K562 (cell line): ENCODE measurements around the gene NCF2. TPM values are rescaled to one million over a fixed set of nuclear protein-coding genes. Genes with fewer than 3 reads are reported as not detected.

Experiments used
- ATAC-seq: fragments of 200-7000 bp; cut with Tn5 transposase; 3 replicates; pipeline ENCODE4 v1.9.1; 2020; ENCODE audit warnings: moderate library complexity
- BruUV-seq: library from RNA; stranded (reverse); fragments of 400-500 nt; replicated peaks from 2 replicates; lab custom pipeline; 2021; lab: Mats Ljungman, UMichigan
- CTCF ChIA-PET: fragments of 300-600 bp; formaldehyde crosslinking; extraction: SDS; loops from one replicate; lab custom pipeline; 2021; ENCODE audit warnings: low intra/inter-chr PET ratio; lab: Yijun Ruan, JAX
- POLR2A ChIA-PET: fragments of 300-600, 350-650 bp; sonication (Branson Sonifier 250); formaldehyde crosslinking; extraction: SDS; loops from one replicate; lab custom pipeline; 2021; ENCODE audit warnings: antibody characterized with exemption, inconsistent platforms; lab: Yijun Ruan, JAX
- DNase-seq, 4 experiments: peaks; one replicate each; pipeline versions ENCODE4 v3.0.0 to v3.0.0-alpha.2; 2011 to 2018; ENCODE audit warnings: low spot score in 3 of 4, mixed read lengths in 3 of 4; ENCODE audit errors: extremely low read depth in 1 of 4
- FAIRE-seq: peaks from 2 replicates; lab custom pipeline; 2011; peaks lifted over from hg19 to GRCh38; lab: Jason Lieb, UNC
- H2AFZ ChIP-seq: 2 replicates; pipeline ENCODE4 v1.6.0; 2011; ENCODE audit warnings: low read depth, low read length, control low read depth, inconsistent platforms
- H3K27ac ChIP-seq: fragments of 200-600 bp; 3 replicates; pipeline ENCODE4 v1.8.0; 2011; ENCODE audit warnings: low read depth, mild to moderate bottlenecking, control low read depth, inconsistent platforms, low read length, moderate library complexity, mixed read lengths; ENCODE audit errors: extremely low read depth
- H3K27me3 ChIP-seq, 2 experiments: fragments of 300-600 bp in 1 of 2; 2 replicates in 1 of 2; 3 replicates in 1 of 2; pipeline versions ENCODE4 v1.6.0 to v1.8.0; 2011; ENCODE audit warnings: inconsistent platforms in 2 of 2, low read length in 2 of 2, mild to moderate bottlenecking in 1 of 2, mixed read lengths in 1 of 2, moderate library complexity in 1 of 2; ENCODE audit not compliant: control insufficient read depth in 2 of 2, insufficient read depth in 2 of 2
- H3K36me3 ChIP-seq: fragments of 300-600 bp; 3 replicates; pipeline ENCODE4 v1.8.0; 2011; ENCODE audit warnings: mild to moderate bottlenecking, low read length, inconsistent platforms; ENCODE audit not compliant: control insufficient read depth, insufficient read depth
- H3K4me1 ChIP-seq, 2 experiments: fragments of 200-600 bp in 1 of 2; replicated peaks in 1 of 2; 2 replicates in 1 of 2; 3 replicates in 1 of 2; pipeline versions ENCODE4 v1.5.1 to v1.8.0; 2011; ENCODE audit warnings: inconsistent platforms in 2 of 2, low read length in 2 of 2, mild to moderate bottlenecking in 1 of 2, mixed read lengths in 1 of 2, moderate library complexity in 1 of 2; ENCODE audit not compliant: control insufficient read depth in 2 of 2, insufficient read depth in 2 of 2
- H3K4me2 ChIP-seq: 2 replicates; pipeline ENCODE4 v1.6.1; 2011; ENCODE audit warnings: low read length, control low read depth, inconsistent platforms, mixed read lengths; ENCODE audit not compliant: insufficient read depth
- H3K4me3 ChIP-seq: fragments of 200-600 bp; sonication (generic), shearing (Covaris generic); 2 replicates; pipeline ENCODE4 v1.5.1; 2016; ENCODE audit warnings: control low read depth, inconsistent platforms
- H3K79me2 ChIP-seq: fragments of 200-600 bp; 3 replicates; pipeline ENCODE4 v1.8.0; 2011; ENCODE audit warnings: low read length, inconsistent platforms; ENCODE audit not compliant: control insufficient read depth, insufficient read depth
- H3K9ac ChIP-seq, 2 experiments: 2 replicates each; pipeline versions ENCODE4 v1.6.0 to v1.6.1; 2011; ENCODE audit warnings: low read depth in 2 of 2, low read length in 2 of 2, control low read depth in 1 of 2, inconsistent platforms in 1 of 2, mild to moderate bottlenecking in 1 of 2, mixed read lengths in 1 of 2; ENCODE audit not compliant: insufficient read depth in 1 of 2
- H3K9me1 ChIP-seq: one replicate; pipeline ENCODE4 v1.6.0; 2011; ENCODE audit warnings: inconsistent platforms, mild to moderate bottlenecking, low read length, moderate library complexity; ENCODE audit not compliant: control insufficient read depth, insufficient read depth
- H3K9me3 ChIP-seq: replicated peaks from 2 replicates; pipeline ENCODE4 v1.5.1; 2011; ENCODE audit warnings: low read depth, low read length, inconsistent platforms; ENCODE audit not compliant: control insufficient read depth, insufficient read depth
- H4K20me1 ChIP-seq: replicated peaks from 2 replicates; pipeline ENCODE4 v1.6.1; 2011; ENCODE audit warnings: low read length, inconsistent platforms, mixed read lengths; ENCODE audit not compliant: control insufficient read depth, insufficient read depth
- BHLHE40 ChIP-seq: IDR thresholded peaks from 2 replicates; pipeline ENCODE4 v1.6.1; 2011; ENCODE audit warnings: low read length, improper control_type of control experiment
- CBX3 ChIP-seq, 2 experiments: IDR thresholded peaks; 1 replicate in 1 of 2; 2 replicates in 1 of 2; pipeline ENCODE4 v1.6.1; 2012; ENCODE audit warnings: inconsistent platforms in 2 of 2, low read length in 2 of 2, borderline replicate concordance in 1 of 2, control low read depth in 1 of 2
- DACH1 ChIP-seq: fragments of 450-650 bp; IDR thresholded peaks from 2 replicates; pipeline ENCODE4 v1.6.1; 2018; ENCODE audit not compliant: partially characterized antibody
- ESRRB ChIP-seq: fragments of 250-450 bp; sonication (Bioruptor Pico); IDR thresholded peaks from 2 replicates; pipeline ENCODE4 v1.5.0; 2020; ENCODE audit warnings: mild to moderate bottlenecking, moderate library complexity, borderline replicate concordance
- FOXJ2 ChIP-seq: fragments of 200-800 bp; sonication (Bioruptor generic); IDR thresholded peaks from 2 replicates; pipeline ENCODE4 v1.6.1; 2016; ENCODE audit warnings: missing genetic modification characterization, missing compliant biosample characterization
- ILK ChIP-seq: fragments of 450-650 bp; IDR thresholded peaks from 2 replicates; pipeline ENCODE4 v1.6.1; 2016; ENCODE audit warnings: missing genetic modification characterization, low read depth, mild to moderate bottlenecking, missing compliant biosample characterization, moderate library complexity, borderline replicate concordance
- NUFIP1 ChIP-seq: fragments of 450-650 bp; IDR thresholded peaks from 2 replicates; pipeline ENCODE4 v1.6.1; 2018; ENCODE audit not compliant: partially characterized antibody
- SIN3A ChIP-seq, 2 experiments: fragments of 150-350 bp in 1 of 2; IDR thresholded peaks; 2 replicates each; pipeline ENCODE4 v1.6.1; 2011 to 2016; ENCODE audit warnings: borderline replicate concordance in 2 of 2, low read depth in 2 of 2, low read length in 2 of 2, mild to moderate bottlenecking in 2 of 2, moderate library complexity in 2 of 2; ENCODE audit not compliant: control insufficient read depth in 1 of 2
- TAF15 ChIP-seq: fragments of 200-400 bp; formaldehyde crosslinking; IDR thresholded peaks from 2 replicates; pipeline ENCODE4 v1.6.1; 2017; ENCODE audit warnings: mild to moderate bottlenecking, low read depth, low read length, moderate library complexity
- ZFPM2 ChIP-seq: fragments of 250-450 bp; sonication (Bioruptor Pico); IDR thresholded peaks from 2 replicates; pipeline ENCODE4 v1.5.1; 2022; ENCODE audit warnings: mild to moderate bottlenecking
- WGBS: fragments of 100-300 bp; shearing (Covaris generic); methylation state at CpG from one replicate; pipeline ENCODE4 v1.1.6; 2016; ENCODE audit warnings: low coverage, mixed read lengths; ENCODE audit not compliant: insufficient coverage; ENCODE audit errors: missing lambda C conversion rate; 5-methylcytosine and 5-hydroxymethylcytosine counted together
- in situ Hi-C: fragments of 300-500 bp; cut with MboI; formaldehyde crosslinking; loops from 4 replicates; pipeline ENCODE4 v1.15.0; 2018; ENCODE audit warnings: inconsistent platforms, mixed read lengths
- intact Hi-C: fragments of 100-400 bp; cut with micrococcal nuclease; formaldehyde crosslinking; loops from 2 replicates; pipeline ENCODE4 v1.14.2; 2022
- polyA plus RNA-seq, 8 experiments: library from polyadenylated mRNA; depleted of rRNA in 4 of 8; stranded (reverse) in 5 of 8; unstranded in 3 of 8; fragments of >200 nt; fragmentation: Nextera tagmentation in 2 of 8; fragmentation: Illumina TruSeq in 1 of 8; extraction: Ambion mirVana in 2 of 8; extraction: Trizol in 1 of 8; gene quantifications; 2 replicates each; pipeline versions ENCODE4 v1.2.1 to v1.2.3, GENCODE V29; 2011 to 2014; ENCODE audit warnings: inconsistent platforms in 1 of 8, missing spikeins in 1 of 8
- total RNA-seq, 7 experiments: library from RNA; depleted of rRNA in 6 of 7; stranded (reverse); fragments of >200 nt in 6 of 7; fragmentation: Illumina TruSeq in 2 of 7; extraction: Trizol in 2 of 7; gene quantifications; 2 replicates each; pipeline versions ENCODE4 v1.2.1 to v1.2.3, GENCODE V29; 2011 to 2021; ENCODE audit warnings: low replicate concordance in 1 of 7

The NCF2 gene
- total and polyA plus RNA-seq, 9 of the 15 experiments (the other 6 are each of a cell fraction or from before 2014, with no cell fraction given), result 0.07 to 0.54 (median 0.16) TPM; not detected in 3

- TF ChIP-seq ESRRB (CRISPR knock-in tag) (no peak), TAF15 (no peak)
These were observed 52.9 kb downstream of the NCF2 start (continued) for GRCh38 chr1:183537405-183537804.

DNA sequence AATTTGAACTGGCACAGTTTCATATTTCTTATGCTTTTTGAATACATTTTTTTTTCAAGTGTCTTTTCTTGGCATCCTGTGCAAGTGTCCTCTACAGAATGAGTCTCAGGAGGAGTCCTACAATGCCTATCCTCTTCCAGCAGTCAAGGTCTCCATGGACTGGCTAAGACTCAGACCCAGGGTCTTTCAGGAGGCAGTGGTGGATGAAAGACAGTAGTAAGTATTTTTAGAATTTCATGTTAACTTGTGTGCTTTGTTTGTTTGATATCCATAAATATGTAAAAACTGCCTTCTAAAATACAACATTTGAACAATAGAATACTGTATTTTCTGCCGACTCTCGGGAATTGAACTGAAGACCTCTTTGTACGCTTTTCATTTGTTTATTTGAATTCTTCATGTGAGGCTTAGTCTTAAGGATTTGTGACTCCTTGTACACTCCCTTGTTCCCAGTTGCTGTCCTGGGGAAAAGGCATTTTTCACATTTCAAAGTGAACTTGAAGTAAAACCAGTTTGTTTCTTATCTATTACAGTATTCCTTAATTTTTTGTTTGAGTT is 56.6 kb downstream of the NCF2 start:
- no peaks in the 10 kb centered on the region for H3K27me3 ChIP-seq
- ATAC-seq (no peak), FAIRE-seq (no peak), DNase-seq (no peak)
- H3K9ac ChIP-seq, result no peak overlapping the region
- H3K27ac ChIP-seq, result no peak overlapping the region
- no peaks in the 10 kb centered on the region for H3K9me1 ChIP-seq
- H3K36me3 ChIP-seq, result peaks cover 97% of the 10 kb centered on the region
- no peaks in the 10 kb centered on the region for H3K4me1 ChIP-seq
- WGBS, result 98% methylated on average over 3 of the region's 3 CpGs
- H3K79me2 ChIP-seq, result no peaks in the 10 kb centered on the region
- in situ Hi-C loops, result no loop called here
- no TSS peak for BruUV-seq
- no peak overlapping the region for H2AFZ ChIP-seq
- POLR2A ChIA-PET, result no interaction called here
- CTCF ChIA-PET, result no interaction called here
- H3K9me3 ChIP-seq, result no peaks in the 10 kb centered on the region
- TF ChIP-seq BHLHE40, result no peak
- TF ChIP-seq SIN3A (IDR thresholded peaks at IDR 0.05; ENCODE audit: borderline replicate concordance in 2 of 2, control insufficient read depth in 1 of 2, low read depth in 2 of 2, low read length in 2 of 2), result no peak
- no peak for TF ChIP-seq CBX3 (IDR thresholded peaks at IDR 0.05; ENCODE audit: borderline replicate concordance in 1 of 2, low read length in 2 of 2)
- TF ChIP-seq ZFPM2 (CRISPR knock-in tag), result no peak
- no peak for TF ChIP-seq ILK
- TF ChIP-seq DACH1, result no peak
- no peak for TF ChIP-seq FOXJ2 (tag)
- TF ChIP-seq NUFIP1, result no peak
- TF ChIP-seq, all 486 proteins: peak for 0
- Histone ChIP-seq H3K4me3 (no peak overlapping the region), H4K20me1 (no peaks in the 10 kb centered on the region), H3K4me2 (no peak overlapping the region)
- intact Hi-C loops, result no loop called here
